SU-DHL-6 (cell line): Measurements from ENCODE around the gene OPHN1.

Source experiments
- CTCF ChIP-seq: fragments of 200-600 bp; sonication (generic); IDR thresholded peaks from one replicate; pipeline ENCODE4 v1.5.1; 2017; ENCODE audit warnings: antibody characterized with exemption, mild to moderate bottlenecking, low read length, moderate library complexity; ENCODE audit not compliant: insufficient read depth, poor library complexity, severe bottlenecking
- EZH2phosphoT487 ChIP-seq: fragments of 200-600 bp; sonication (generic), shearing (Covaris generic); conservative IDR thresholded peaks from 2 replicates; pipeline ENCODE4 v1.6.1; 2018; ENCODE audit warnings: mild to moderate bottlenecking, antibody characterized with exemption, low read length, moderate library complexity, mixed read lengths

GRCh38 chrX:68428431-68428830 is 4.9 kb downstream of the OPHN1 start:
- TF ChIP-seq CTCF (no peak), EZH2phosphoT487 (no peak)
